GM12891 (cell line): ENCODE measurements around the gene CDC42EP3.

ENCODE experiments used
- PAX5 ChIP-seq: IDR thresholded peaks from 2 replicates; pipeline ENCODE4 v1.6.1; 2011; ENCODE audit warnings: low read length, moderate library complexity, mild to moderate bottlenecking; ENCODE audit not compliant: insufficient read depth, severe bottlenecking
- POLR2A ChIP-seq: IDR thresholded peaks from 2 replicates; pipeline ENCODE4 v1.6.1; 2011; ENCODE audit warnings: low read depth, low read length, control low read depth
- POLR2AphosphoS5 ChIP-seq: IDR thresholded peaks from 2 replicates; pipeline ENCODE4 v1.6.1; 2011; ENCODE audit warnings: low read depth, low read length, control low read depth
- POU2F2 ChIP-seq: IDR thresholded peaks from 2 replicates; pipeline ENCODE4 v1.6.1; 2011; ENCODE audit warnings: low read depth, mild to moderate bottlenecking, control low read depth, low read length, moderate library complexity
- SPI1 ChIP-seq: IDR thresholded peaks from 2 replicates; pipeline ENCODE4 v1.6.1; 2011; ENCODE audit warnings: low read depth, low read length, control low read depth
- TAF1 ChIP-seq: IDR thresholded peaks from 2 replicates; pipeline ENCODE4 v1.6.1; 2011; ENCODE audit warnings: low read depth, low read length, control low read depth

- TF ChIP-seq POLR2A (no peak), POLR2AphosphoS5 (no peak), SPI1 (no peak), TAF1 (no peak), PAX5 (no peak), POU2F2 (no peak)
Observed at GRCh38 chr2:37659723-37660122, 11.7 kb downstream of the CDC42EP3 start.
